ENCODE results near the gene CRYBB1. TPM values are rescaled to one million over a fixed set of nuclear protein-coding genes. Genes with fewer than 3 reads are reported as not detected.
A peak's percentile ranks its signal among the peaks of the same experiment; 100 is the strongest.

The CRYBB1 gene
- total and polyA plus RNA-seq, 2 experiments from 2014 or later, result 1.6 to 3.7 TPM

DNA sequence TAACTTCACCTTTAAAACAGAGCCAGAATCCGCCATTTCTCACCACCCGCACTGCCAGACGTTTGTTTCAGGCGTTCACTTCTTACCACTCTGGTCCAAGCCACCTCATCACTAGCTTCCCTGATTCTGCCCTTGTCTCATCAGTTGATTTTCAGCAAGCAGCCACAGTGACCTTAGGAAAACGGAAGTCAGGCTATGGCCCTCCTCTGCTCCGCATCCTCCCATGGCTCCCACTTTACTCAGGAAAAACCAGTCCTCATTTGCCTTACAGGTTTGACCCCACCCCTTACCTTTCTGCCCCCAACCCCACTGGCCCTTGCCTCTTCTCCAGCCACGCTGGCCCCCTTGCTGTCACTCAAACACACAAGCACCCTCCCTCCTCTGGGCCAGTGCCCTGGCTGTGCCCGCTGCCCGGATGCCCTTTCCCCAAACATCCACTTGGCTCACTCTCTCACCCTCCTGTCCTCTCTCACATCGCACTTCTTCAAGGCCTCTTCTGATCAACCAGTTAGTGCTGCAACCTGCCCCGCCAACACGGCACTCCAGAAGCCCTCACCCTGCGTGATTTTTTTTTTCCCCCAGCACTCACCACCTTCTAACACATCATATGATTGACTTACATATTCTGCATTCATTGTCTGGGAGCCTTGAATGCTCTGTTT, 46.8 kb downstream of the CRYBB1 start:
- DNase-seq (ENCODE audit: low spot score) (no peak), ATAC-seq (no peak)
- no peak for TF ChIP-seq NANOG (IDR thresholded peaks at IDR 0.05; ENCODE audit: borderline replicate concordance)
- no peak for TF ChIP-seq ZNF114 (CRISPR knock-in tag; IDR thresholded peaks at IDR 0.05)
- TF ChIP-seq CREB1 (CRISPR knock-in tag; IDR thresholded peaks at IDR 0.05; ENCODE audit: low read depth), result no peak
- TF ChIP-seq ETS1 (IDR thresholded peaks at IDR 0.05), result no peak
- TF ChIP-seq ZNF331 (CRISPR knock-in tag; IDR thresholded peaks at IDR 0.05; ENCODE audit: low read depth), result no peak
- no peak for TF ChIP-seq EZH2 (IDR thresholded peaks at IDR 0.05; ENCODE audit: low read depth, unreplicated experiment)
- no peak for TF ChIP-seq ZNF462 (CRISPR knock-in tag; IDR thresholded peaks at IDR 0.05)
- no peak overlapping the region for H3K4me3 Mint-ChIP-seq
- Histone ChIP-seq H3K9me2 (ENCODE audit: insufficient read depth) (no peaks in the 10 kb centered on the region), H2AFZ (no peak overlapping the region), H3K4me1 (ENCODE audit: insufficient read depth) (peaks cover 76% of the 10 kb centered on the region), H3K79me2 (replicated peaks; ENCODE audit: insufficient read depth) (peaks cover 90% of the 10 kb centered on the region), H3K4me2 (no peak overlapping the region), H3K27me3 (ENCODE audit: insufficient read depth) (no peaks in the 10 kb centered on the region), H3K27ac (ENCODE audit: low read depth) (peak overlapping the region; percentile 95), H3F3A (replicated peaks; ENCODE audit: low read depth) (peaks cover 23% of the 10 kb centered on the region), H4K20me1 (replicated peaks; ENCODE audit: insufficient read depth) (no peaks in the 10 kb centered on the region; the same call in 1 of the 2 replicates), H3K4me3 (no peak overlapping the region), H3K36me3 (ENCODE audit: insufficient read depth) (no peaks in the 10 kb centered on the region)
- peaks cover 11% of the 10 kb centered on the region for H3K27me3 Mint-ChIP-seq (ENCODE audit: insufficient read depth, low read depth, poor library complexity)
- peaks cover 36% of the 10 kb centered on the region for H3K36me3 Mint-ChIP-seq (ENCODE audit: low read depth)
- peaks cover 2% of the 10 kb centered on the region; the same call in 2 of the 3 replicates for H3K9me3 Mint-ChIP-seq
- H3K4me1 Mint-ChIP-seq, result peaks cover 82% of the 10 kb centered on the region
- peak overlapping the region; percentile 49 for H3K27ac Mint-ChIP-seq
